ENCODE data around the gene METTL25B. TPM values are rescaled to one million over a fixed set of nuclear protein-coding genes. Genes with fewer than 3 reads are reported as not detected.

The METTL25B gene
- total RNA-seq, 4 donors from 2014 or later = 3.5 to 69.7 (median 29.4) TPM

DNA sequence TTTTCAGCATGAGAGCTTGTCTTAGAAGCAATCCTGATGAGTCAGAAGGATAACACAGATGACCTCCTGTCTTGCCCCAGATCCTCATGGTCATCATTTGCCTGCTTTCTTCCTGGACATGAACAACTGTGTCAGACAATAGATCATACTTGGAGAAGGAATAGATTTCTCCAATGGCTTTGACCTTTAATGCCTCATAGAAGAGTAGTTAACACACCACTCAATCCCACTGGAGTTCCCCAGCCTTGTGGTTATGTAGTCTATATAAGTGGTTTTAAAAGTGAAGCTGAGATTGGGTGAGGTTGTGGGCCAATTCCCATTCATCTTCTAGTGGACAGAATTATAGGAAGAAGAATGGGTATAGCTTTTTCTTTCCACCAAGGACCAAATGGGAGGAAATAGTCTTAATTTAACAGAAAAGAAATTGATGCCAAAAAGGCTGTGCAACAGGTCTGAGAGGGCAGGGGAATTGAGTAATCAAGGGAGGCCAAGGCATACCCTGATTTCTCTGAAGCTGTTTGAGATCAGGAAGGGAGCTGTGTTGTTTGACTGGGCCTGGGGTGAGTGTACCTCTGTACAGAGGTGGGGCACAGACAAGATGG, 53.4 kb downstream of the METTL25B start:
- intact Hi-C loops (cut with DNase I; ENCODE audit: low total_unique reads) = no loop called here
- DNase-seq = no peak

DNA sequence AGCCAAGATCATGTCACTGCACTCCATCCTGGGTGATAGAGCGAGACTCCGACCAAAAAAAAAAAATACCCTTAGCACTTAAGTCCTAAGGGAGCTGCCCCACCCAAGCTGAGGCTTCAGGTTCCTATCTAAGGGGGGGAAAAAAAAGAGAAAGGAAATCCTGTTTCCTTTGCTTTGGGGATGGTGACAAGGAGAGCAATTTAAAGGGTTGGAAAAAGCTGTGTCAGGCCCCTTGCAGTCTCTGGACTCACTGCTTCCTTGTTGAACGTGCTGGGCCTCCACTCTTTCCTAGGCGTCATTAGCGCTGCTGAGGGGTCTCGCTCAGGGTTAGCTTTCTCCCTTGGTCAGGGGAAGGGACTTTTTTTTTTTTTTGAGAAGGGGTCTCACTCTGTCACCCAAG, 57.2 kb downstream of the METTL25B start:
- no peaks in the 10 kb centered on the region for H3K27me3 ChIP-seq
- DNase-seq = no peak
- no peak overlapping the region for H3K4me3 ChIP-seq
- H3K9me3 ChIP-seq = no peaks in the 10 kb centered on the region
- intact Hi-C loops (cut with DNase I; ENCODE audit: low total_unique reads) = no loop called here
- H3K36me3 ChIP-seq = no peaks in the 10 kb centered on the region
- H3K4me1 ChIP-seq = no peaks in the 10 kb centered on the region
- H3K27ac ChIP-seq = no peak overlapping the region
- TF ChIP-seq POLR2A (IDR thresholded peaks at IDR 0.05) = no peak
- TF ChIP-seq, protein P1, sequence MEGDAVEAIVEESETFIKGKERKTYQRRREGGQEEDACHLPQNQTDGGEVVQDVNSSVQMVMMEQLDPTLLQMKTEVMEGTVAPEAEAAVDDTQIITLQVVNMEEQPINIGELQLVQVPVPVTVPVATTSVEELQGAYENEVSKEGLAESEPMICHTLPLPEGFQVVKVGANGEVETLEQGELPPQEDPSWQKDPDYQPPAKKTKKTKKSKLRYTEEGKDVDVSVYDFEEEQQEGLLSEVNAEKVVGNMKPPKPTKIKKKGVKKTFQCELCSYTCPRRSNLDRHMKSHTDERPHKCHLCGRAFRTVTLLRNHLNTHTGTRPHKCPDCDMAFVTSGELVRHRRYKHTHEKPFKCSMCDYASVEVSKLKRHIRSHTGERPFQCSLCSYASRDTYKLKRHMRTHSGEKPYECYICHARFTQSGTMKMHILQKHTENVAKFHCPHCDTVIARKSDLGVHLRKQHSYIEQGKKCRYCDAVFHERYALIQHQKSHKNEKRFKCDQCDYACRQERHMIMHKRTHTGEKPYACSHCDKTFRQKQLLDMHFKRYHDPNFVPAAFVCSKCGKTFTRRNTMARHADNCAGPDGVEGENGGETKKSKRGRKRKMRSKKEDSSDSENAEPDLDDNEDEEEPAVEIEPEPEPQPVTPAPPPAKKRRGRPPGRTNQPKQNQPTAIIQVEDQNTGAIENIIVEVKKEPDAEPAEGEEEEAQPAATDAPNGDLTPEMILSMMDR (IDR thresholded peaks at IDR 0.05) = no peak

More for the DNA sequence above, 53.4 kb downstream of the METTL25B start:
- Histone ChIP-seq H3K4me3 (no peak overlapping the region), H3K27me3 (no peaks in the 10 kb centered on the region), H3K27ac (no peak overlapping the region), H3K4me1 (no peaks in the 10 kb centered on the region), H3K36me3 (no peaks in the 10 kb centered on the region), H3K9me3 (no peaks in the 10 kb centered on the region)
- no peak for TF ChIP-seq POLR2A (IDR thresholded peaks at IDR 0.05)
- TF ChIP-seq, protein P1 (IDR thresholded peaks at IDR 0.05) = no peak

Other genes with a start within 250 kb of the METTL25B start
- 100 to 1,000 TPM in 1 of 4 donors, 10 to 100 TPM in 2, 1 to 10 TPM in 1; 8.4 to 101 (median 35.1) TPM for gene MEF2D, start 227.7 kb upstream of the METTL25B start, total RNA-seq
- gene IQGAP3, start 155.9 kb upstream of the METTL25B start, total RNA-seq = 10 to 100 TPM in 1 of 4 donors, under 1 TPM in 1, not detected in 2; 0.09 to 13.2 TPM
- not detected for gene TTC24, start 148.7 kb upstream of the METTL25B start, total RNA-seq
- gene NAXE, start 136.7 kb upstream of the METTL25B start, total RNA-seq = 10 to 100 TPM; 39.5 to 74.4 (median 52.2) TPM
- 10 to 100 TPM in 3 of 4 donors, 1 to 10 TPM in 1; 2.3 to 31.6 (median 19.8) TPM for gene GPATCH4, start 127.0 kb upstream of the METTL25B start, total RNA-seq
- 1 to 10 TPM in 1 of 4 donors, under 1 TPM in 1, not detected in 2; 0.77 to 3.9 TPM for gene HAPLN2, start 109.1 kb upstream of the METTL25B start, total RNA-seq
- 1 to 10 TPM in 3 of 4 donors, not detected in 1; 2.3 to 3.0 (median 2.8) TPM for gene BCAN, start 86.4 kb upstream of the METTL25B start, total RNA-seq
- gene NES, start 51.1 kb upstream of the METTL25B start, total RNA-seq = 10 to 100 TPM in 3 of 4 donors, 1 to 10 TPM in 1; 9.7 to 70.9 (median 34.5) TPM
- 10 to 100 TPM in 3 of 4 donors, not detected in 1; 11.0 to 71.5 (median 14.3) TPM for gene CRABP2, start 22.9 kb upstream of the METTL25B start, total RNA-seq
- gene ISG20L2, start 297 bp downstream of the METTL25B start, total RNA-seq = 10 to 100 TPM in 2 of 4 donors, 1 to 10 TPM in 2; 3.6 to 24.8 (median 10.2) TPM
- gene MRPL24, start 12.6 kb downstream of the METTL25B start, total RNA-seq = 10 to 100 TPM in 3 of 4 donors, 1 to 10 TPM in 1; 8.2 to 58.5 (median 23.8) TPM
- gene HDGF, start 23.2 kb downstream of the METTL25B start, total RNA-seq = 100 to 1,000 TPM in 2 of 4 donors, 10 to 100 TPM in 2; 41.2 to 150 (median 73.7) TPM
- gene PRCC, start 39.1 kb downstream of the METTL25B start, total RNA-seq = 10 to 100 TPM; 22.7 to 71.9 (median 29.1) TPM
- gene SH2D2A, start 88.4 kb downstream of the METTL25B start, total RNA-seq = 1 to 10 TPM in 1 of 4 donors, not detected in 3; 6.0 TPM
- 1 to 10 TPM in 1 of 4 donors, not detected in 3; 1.2 TPM for gene INSRR, start 130.6 kb downstream of the METTL25B start, total RNA-seq
- 10 to 100 TPM in 1 of 4 donors, 1 to 10 TPM in 1, under 1 TPM in 2; 0.35 to 19.2 (median 3.6) TPM for gene NTRK1, start 132.4 kb downstream of the METTL25B start, total RNA-seq
- gene PEAR1, start 165.2 kb downstream of the METTL25B start, total RNA-seq = 10 to 100 TPM in 3 of 4 donors, 1 to 10 TPM in 1; 7.4 to 41.8 (median 17.9) TPM
- 1 to 10 TPM in 1 of 4 donors, under 1 TPM in 2, not detected in 1; 0.48 to 3.8 (median 0.91) TPM for gene LRRC71, start 192.2 kb downstream of the METTL25B start, total RNA-seq

All from uterus (tissue), 4 donors.